GM12878 (cell line): ENCODE measurements around the gene ACTG1. TPM values are rescaled to one million over a fixed set of nuclear protein-coding genes. Genes with fewer than 3 reads are reported as not detected.

ENCODE experiments used
- ATAC-seq: fragments of 200-7000 bp; cut with Tn5 transposase; 3 replicates; pipeline ENCODE4 v1.9.1; 2020; ENCODE audit warnings: mild to moderate bottlenecking, moderate library complexity
- BruUV-seq: library from RNA; stranded (reverse); fragments of 400-500 nt; replicated peaks from 2 replicates; lab custom pipeline; 2021; lab: Mats Ljungman, UMichigan
- CTCF ChIA-PET: fragments of 300-600 bp; sonication (Branson Sonifier 250); formaldehyde crosslinking; extraction: SDS; loops from one replicate; lab custom pipeline; 2021; ENCODE audit warnings: inconsistent platforms; lab: Yijun Ruan, JAX
- POLR2A ChIA-PET: fragments of 350-600 bp; formaldehyde crosslinking; extraction: SDS; loops from one replicate; lab custom pipeline; 2021; ENCODE audit warnings: inconsistent platforms; lab: Charles Lee
- RAD21 ChIA-PET: fragments of 300-600 bp; sonication (Branson Sonifier 250); formaldehyde crosslinking; loops from one replicate; lab custom pipeline; 2023; ENCODE audit warnings: antibody characterized with exemption; ENCODE audit not compliant: unreplicated experiment; lab: Charles Lee
- SMC1A ChIA-PET: fragments of 300-600 bp; sonication (Branson Sonifier 250); formaldehyde crosslinking; loops from one replicate; lab custom pipeline; 2023; ENCODE audit not compliant: unreplicated experiment, uncharacterized antibody; lab: Charles Lee
- DNase-seq: peaks from one replicate; pipeline ENCODE4 v3.0.0-alpha.2; 2011; ENCODE audit warnings: low read depth, low spot score
- FAIRE-seq: peaks from 3 replicates; lab custom pipeline; 2011; peaks lifted over from hg19 to GRCh38; lab: Jason Lieb, UNC
- H2AFZ ChIP-seq: 2 replicates; pipeline ENCODE4 v1.6.0; 2011; ENCODE audit warnings: low read depth, low read length, control low read depth; ENCODE audit not compliant: control insufficient read depth
- H3K27ac ChIP-seq: 2 replicates; pipeline ENCODE4 v1.5.1; 2011; ENCODE audit warnings: control low read depth; ENCODE audit not compliant: control insufficient read depth, insufficient read depth
- H3K27me3 ChIP-seq, 2 experiments: replicated peaks in 1 of 2; 2 replicates each; pipeline versions ENCODE4 v1.6.0 to v1.6.1; 2011; ENCODE audit warnings: low read length in 1 of 2; ENCODE audit not compliant: control insufficient read depth in 2 of 2, insufficient read depth in 2 of 2
- H3K36me3 ChIP-seq, 2 experiments: 2 replicates each; pipeline ENCODE4 v1.5.1; 2011; ENCODE audit warnings: low read length in 1 of 2; ENCODE audit not compliant: control insufficient read depth in 2 of 2, insufficient read depth in 2 of 2
- H3K4me1 ChIP-seq: 2 replicates; pipeline ENCODE4 v1.6.1; 2011; ENCODE audit warnings: mild to moderate bottlenecking, low read length, moderate library complexity, mixed read lengths; ENCODE audit not compliant: control insufficient read depth, insufficient read depth
- H3K4me2 ChIP-seq: 2 replicates; pipeline ENCODE4 v1.6.0; 2011; ENCODE audit warnings: control low read depth; ENCODE audit not compliant: control insufficient read depth, insufficient read depth
- H3K4me3 ChIP-seq: fragments of 200-600 bp; sonication (generic); 2 replicates; pipeline ENCODE4 v1.5.1; 2016
- H3K79me2 ChIP-seq: 2 replicates; pipeline ENCODE4 v1.6.0; 2011; ENCODE audit warnings: low read length; ENCODE audit not compliant: control insufficient read depth, insufficient read depth
- H3K9ac ChIP-seq: 2 replicates; pipeline ENCODE4 v1.8.0; 2011; ENCODE audit warnings: low read length, control low read depth, mixed read lengths; ENCODE audit not compliant: control insufficient read depth, insufficient read depth
- H3K9me3 ChIP-seq: replicated peaks from 3 replicates; pipeline ENCODE4 v1.5.1; 2011; ENCODE audit warnings: mild to moderate bottlenecking, low read length; ENCODE audit not compliant: control insufficient read depth, insufficient read depth
- H4K20me1 ChIP-seq: 2 replicates; pipeline ENCODE4 v1.6.0; 2011; ENCODE audit not compliant: control insufficient read depth, insufficient read depth
- BCL3 ChIP-seq: IDR thresholded peaks from 2 replicates; pipeline ENCODE4 v1.6.1; 2011; ENCODE audit warnings: borderline replicate concordance, low read depth, mild to moderate bottlenecking, moderate library complexity, low read length; ENCODE audit not compliant: insufficient read depth, poor library complexity, severe bottlenecking
- BMI1 ChIP-seq: fragments of 450-650 bp; IDR thresholded peaks from 2 replicates; pipeline ENCODE4 v1.6.1; 2016; ENCODE audit warnings: mild to moderate bottlenecking, moderate library complexity, borderline replicate concordance
- CBX5 ChIP-seq: sonication (generic); IDR thresholded peaks from 2 replicates; pipeline ENCODE4 v1.6.1; 2016; ENCODE audit warnings: low read depth, moderate library complexity, mild to moderate bottlenecking, inconsistent platforms
- ELK1 ChIP-seq: IDR thresholded peaks from 2 replicates; pipeline ENCODE4 v1.6.1; 2012; ENCODE audit warnings: low read depth, low read length, improper control_type of control experiment
- MTA3 ChIP-seq: IDR thresholded peaks from 2 replicates; pipeline ENCODE4 v1.6.1; 2012; ENCODE audit warnings: low read length, inconsistent platforms, borderline replicate concordance
- POLR2A ChIP-seq: IDR thresholded peaks from 2 replicates; pipeline ENCODE4 v1.6.1; 2011; ENCODE audit warnings: low read depth, mild to moderate bottlenecking, low read length
- REST ChIP-seq: IDR thresholded peaks from 2 replicates; pipeline ENCODE4 v1.6.1; 2012; ENCODE audit warnings: mild to moderate bottlenecking, low read depth, low read length
- SUPT20H ChIP-seq: IDR thresholded peaks from 2 replicates; pipeline ENCODE4 v1.6.1; 2011; ENCODE audit warnings: low read depth, mild to moderate bottlenecking, low read length, moderate library complexity, borderline replicate concordance; ENCODE audit not compliant: control insufficient read depth
- TCF12 ChIP-seq: IDR thresholded peaks from 2 replicates; pipeline ENCODE4 v1.6.1; 2011; ENCODE audit warnings: low read depth, mild to moderate bottlenecking, low read length
- TCF3 ChIP-seq: IDR thresholded peaks from 2 replicates; pipeline ENCODE4 v1.6.1; 2012; ENCODE audit warnings: low read depth, mild to moderate bottlenecking, low read length, borderline replicate concordance; ENCODE audit not compliant: insufficient read depth
- TCF7 ChIP-seq: IDR thresholded peaks from 2 replicates; pipeline ENCODE4 v1.6.1; 2014; ENCODE audit warnings: antibody characterized with exemption, borderline replicate concordance
- WGBS: methylation state at CpG from one replicate; pipeline ENCODE4 v1.1.6; 2016; ENCODE audit warnings: low lambda C conversion rate; ENCODE audit not compliant: insufficient replicate concordance, insufficient coverage; ENCODE audit errors: missing lambda C conversion rate; 5-methylcytosine and 5-hydroxymethylcytosine counted together
- in situ Hi-C: fragments of 300-500 bp; cut with MboI; formaldehyde crosslinking; loops from 9 replicates; pipeline ENCODE4 v1.14.3; 2018; ENCODE audit warnings: mixed read lengths
- intact Hi-C: fragments of 100-400 bp; cut with micrococcal nuclease; formaldehyde crosslinking; loops from one replicate; pipeline ENCODE4 v1.14.2; 2022; ENCODE audit not compliant: unreplicated experiment
- polyA plus RNA-seq, 11 experiments: library from polyadenylated mRNA; depleted of rRNA in 4 of 11; unstranded in 6 of 11; stranded (reverse) in 5 of 11; fragments of >200 nt; fragmentation: Nextera tagmentation in 4 of 11; fragmentation: Illumina TruSeq in 1 of 11; extraction: Ambion mirVana in 4 of 11; extraction: Trizol in 1 of 11; gene quantifications; 1 replicate in 1 of 11; 2 replicates in 10 of 11; pipeline versions ENCODE4 v1.2.1 to v1.2.3, GENCODE V29; 2011 to 2016; ENCODE audit warnings: inconsistent platforms in 2 of 11, missing spikeins in 2 of 11, low read depth in 1 of 11
- total RNA-seq, 4 experiments: library from RNA; depleted of rRNA in 3 of 4; stranded (reverse); fragments of >200 nt in 3 of 4; fragmentation: Illumina TruSeq in 1 of 4; extraction: Trizol in 1 of 4; gene quantifications; 2 replicates each; pipeline versions ENCODE4 v1.2.1 to v1.2.3, GENCODE V29; 2013 to 2021

ACTG1 gene
- total and polyA plus RNA-seq, 10 of the 15 experiments (the other 5 are each of a cell fraction or from before 2014, with no cell fraction given), result 810 to 6,105 (median 3,650) TPM

GRCh38 chr17:81537856-81538555, 25.4 kb upstream of the ACTG1 start:
- DNase-seq (no peak), ATAC-seq (no peak; the same call in 2 of the 3 replicates), FAIRE-seq (no peak)
- H3K79me2 ChIP-seq, result no peaks in the 10 kb centered on the region
- H3K27me3 ChIP-seq, result no peaks in the 10 kb centered on the region; a peak in 2 of 4 replicates
- intact Hi-C loops (no loop called here), in situ Hi-C loops (no loop called here)
- H4K20me1 ChIP-seq, result no peaks in the 10 kb centered on the region
- peaks cover 0 to 5% of the 10 kb centered on the region in 2 experiments; a peak in 2 of 4 replicates for H3K36me3 ChIP-seq
- TF ChIP-seq MTA3, result 0 out of 2 replicates have a peak, but pooled peaks have one; percentile 25
- peak; percentile 57 for TF ChIP-seq POLR2A
- no peak for TF ChIP-seq REST
- TF ChIP-seq TCF3, result 0 out of 2 replicates have a peak, but pooled peaks have one; percentile 22
- TF ChIP-seq SUPT20H, result no peak
- TF ChIP-seq CBX5, result no peak
- TF ChIP-seq ELK1, result no peak
- peak; percentile 45 for TF ChIP-seq BCL3
- TF ChIP-seq TCF12, result peak; percentile 64; the same call in 1 of the 2 replicates
- TF ChIP-seq BMI1, result no peak
- TF ChIP-seq TCF7, result no peak
- RAD21 ChIA-PET, result interaction anchor here (0.7 to 1.0 kb wide), 3 partner anchors 23 to 246 kb away, joined by 3 read pairs; no protein-coding TSS in a partner anchor
- H3K4me1 ChIP-seq, result no peaks in the 10 kb centered on the region
- no peak overlapping the region for H2AFZ ChIP-seq
- POLR2A ChIA-PET, result no interaction called here
- no peak overlapping the region for H3K4me3 ChIP-seq
- no peaks in the 10 kb centered on the region for H3K9me3 ChIP-seq
- H3K4me2 ChIP-seq, result no peak overlapping the region
- SMC1A ChIA-PET, result interaction anchor here (0.5 kb wide), 1 partner anchor 8 kb away, joined by 3 read pairs; no protein-coding TSS in a partner anchor
- no peak overlapping the region for H3K27ac ChIP-seq
- no TSS peak for BruUV-seq
- no peak overlapping the region for H3K9ac ChIP-seq
- 75% methylated on average over 26 of the region's 26 CpGs for WGBS
- CTCF ChIA-PET, result interaction anchor here (0.6 to 2.2 kb wide), 3 partner anchors 19 to 1129 kb away, joined by 3 to 5 read pairs (median 4); no protein-coding TSS in a partner anchor
